Osteocyte (in vitro differentiated cells): ENCODE data around the gene KCNE3. TPM values are rescaled to one million over a fixed set of nuclear protein-coding genes. Genes with fewer than 3 reads are reported as not detected.
A peak's percentile ranks its signal among the peaks of the same experiment; 100 is the strongest.

Experiments
- DNase-seq: peaks from one replicate; pipeline ENCODE4 v3.0.0; 2021; ENCODE audit warnings: mixed read lengths; ENCODE audit not compliant: unreplicated experiment; ENCODE audit errors: extremely low spot score
- H3K27ac Mint-ChIP-seq: one replicate; pipeline ENCODE4 v1.8.0; 2021; ENCODE audit warnings: mild to moderate bottlenecking, mixed read lengths; ENCODE audit not compliant: unreplicated experiment
- H3K27me3 Mint-ChIP-seq: one replicate; pipeline ENCODE4 v1.8.0; 2021; ENCODE audit warnings: mixed read lengths; ENCODE audit not compliant: unreplicated experiment
- H3K36me3 Mint-ChIP-seq: one replicate; pipeline ENCODE4 v1.8.0; 2021; ENCODE audit warnings: mixed read lengths; ENCODE audit not compliant: unreplicated experiment
- H3K4me1 Mint-ChIP-seq: one replicate; pipeline ENCODE4 v1.8.0; 2021; ENCODE audit warnings: mixed read lengths; ENCODE audit not compliant: unreplicated experiment
- H3K4me3 Mint-ChIP-seq: one replicate; pipeline ENCODE4 v1.8.0; 2021; ENCODE audit warnings: mild to moderate bottlenecking, moderate library complexity, mixed read lengths; ENCODE audit not compliant: unreplicated experiment
- H3K9me3 Mint-ChIP-seq: one replicate; pipeline ENCODE4 v1.8.0; 2021; ENCODE audit warnings: mixed read lengths; ENCODE audit not compliant: unreplicated experiment
- CTCF ChIP-seq: fragments of 200-600 bp; sonication (generic); IDR thresholded peaks from 2 replicates; pipeline ENCODE4 v1.5.0; 2021; ENCODE audit warnings: antibody characterized with exemption, mild to moderate bottlenecking, moderate library complexity
- total RNA-seq: library from RNA; stranded (reverse); gene quantifications from 2 replicates; pipeline ENCODE4 v1.2.1, GENCODE V29; 2021

Gene KCNE3
- total RNA-seq, 1 donor from 2014 or later: not detected

GRCh38 chr11:74487875-74488274, 20.5 kb upstream of the KCNE3 start:
- Mint-ChIP-seq H3K36me3 (no peaks in the 10 kb centered on the region), H3K4me3 (no peak overlapping the region), H3K27me3 (peaks cover 5% of the 10 kb centered on the region), H3K9me3 (no peaks in the 10 kb centered on the region), H3K4me1 (peaks cover 6% of the 10 kb centered on the region), H3K27ac (no peak overlapping the region)
- no peak for TF ChIP-seq CTCF
- DNase-seq: peak; percentile 34

GRCh38 chr11:74485868-74486267, 18.5 kb upstream of the KCNE3 start:
- TF ChIP-seq CTCF: no peak
- no peaks in the 10 kb centered on the region for H3K9me3 Mint-ChIP-seq
- no peaks in the 10 kb centered on the region for H3K4me1 Mint-ChIP-seq
- H3K27me3 Mint-ChIP-seq: peaks cover 5% of the 10 kb centered on the region
- no peaks in the 10 kb centered on the region for H3K36me3 Mint-ChIP-seq
- DNase-seq: no peak
- H3K27ac Mint-ChIP-seq: no peak overlapping the region
- H3K4me3 Mint-ChIP-seq: no peak overlapping the region

- Mint-ChIP-seq H3K4me1 (peaks cover 6% of the 10 kb centered on the region), H3K27ac (no peak overlapping the region), H3K36me3 (no peaks in the 10 kb centered on the region), H3K9me3 (no peaks in the 10 kb centered on the region), H3K27me3 (peaks cover 5% of the 10 kb centered on the region), H3K4me3 (no peak overlapping the region)
- TF ChIP-seq CTCF: no peak
- DNase-seq: no peak
Measured at GRCh38 chr11:74480688-74481417, 13.5 kb upstream of the KCNE3 start.

GRCh38 chr11:74479732-74480123, 12.4 kb upstream of the KCNE3 start:
- Mint-ChIP-seq H3K4me3 (no peak overlapping the region), H3K27me3 (no peaks in the 10 kb centered on the region), H3K36me3 (no peaks in the 10 kb centered on the region), H3K4me1 (peaks cover 6% of the 10 kb centered on the region), H3K9me3 (no peaks in the 10 kb centered on the region), H3K27ac (no peak overlapping the region)
- DNase-seq: no peak
- TF ChIP-seq CTCF: no peak

GRCh38 chr11:74478877-74479731, 11.8 kb upstream of the KCNE3 start:
- H3K9me3 Mint-ChIP-seq: no peaks in the 10 kb centered on the region
- H3K36me3 Mint-ChIP-seq: no peaks in the 10 kb centered on the region
- no peak overlapping the region for H3K27ac Mint-ChIP-seq
- peaks cover 6% of the 10 kb centered on the region for H3K4me1 Mint-ChIP-seq
- DNase-seq: peak; percentile 57
- TF ChIP-seq CTCF: no peak
- H3K4me3 Mint-ChIP-seq: no peak overlapping the region
- no peaks in the 10 kb centered on the region for H3K27me3 Mint-ChIP-seq
